ENCODE data around the gene FAF1.

The FAF1 gene

GRCh38 chr1:50523548-50523947 is 436.5 kb downstream of the FAF1 start:
- in situ Hi-C loops (cut with MboI; ENCODE audit: low sequenced_read_pairs), result no loop called here

DNA sequence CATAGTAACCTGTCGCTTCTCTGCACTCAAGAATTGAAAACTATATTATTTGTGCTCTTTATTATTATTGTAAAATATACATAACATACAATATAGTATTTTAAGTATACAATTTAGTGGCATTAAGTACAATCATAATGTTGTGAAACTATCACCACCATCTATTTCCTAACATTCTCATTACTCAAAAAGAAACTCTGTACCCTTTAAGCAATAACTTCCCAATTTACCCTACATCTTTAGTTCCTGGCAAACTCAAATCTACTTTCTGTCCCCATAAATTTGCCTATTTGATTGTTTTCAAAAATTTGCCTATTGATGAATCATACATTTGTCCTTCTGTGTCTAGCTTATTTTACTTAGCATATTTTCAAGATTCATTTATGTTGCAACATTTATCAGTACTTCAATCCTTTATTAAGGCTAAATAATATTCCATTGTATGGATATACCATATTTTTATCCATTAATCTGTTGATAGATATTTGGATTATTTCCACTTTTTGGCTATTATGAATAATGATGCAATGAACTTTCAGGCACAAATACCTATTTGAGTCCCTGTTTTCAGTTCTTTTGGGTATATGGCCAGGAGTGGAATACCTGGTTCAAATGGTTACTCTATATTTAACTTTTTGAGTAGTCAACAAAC is 437.2 kb downstream of the FAF1 start:
- in situ Hi-C loops (cut with MboI; ENCODE audit: low sequenced_read_pairs), result no loop called here

GRCh38 chr1:50521703-50522102 is 438.4 kb downstream of the FAF1 start:
- in situ Hi-C loops (cut with MboI; ENCODE audit: low sequenced_read_pairs), result no loop called here

DNA sequence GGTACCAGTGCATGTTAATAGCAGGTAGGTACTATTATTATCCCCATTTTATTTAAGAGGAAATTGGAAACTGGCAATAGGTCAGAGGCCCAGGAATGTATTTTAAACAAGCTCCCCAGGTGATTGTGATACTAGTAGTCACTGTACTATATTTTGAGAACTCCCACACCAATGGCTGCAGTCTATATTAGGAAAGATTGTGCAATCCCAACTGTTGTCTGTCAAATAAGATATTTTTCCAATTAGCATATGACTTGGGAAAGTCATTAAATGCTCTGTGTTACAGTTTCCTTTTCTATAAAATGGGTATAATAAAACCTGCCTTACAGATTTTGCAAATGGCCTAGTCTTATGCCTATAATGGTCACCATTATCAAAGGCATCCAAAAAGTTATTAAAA is 442.6 kb downstream of the FAF1 start:
- in situ Hi-C loops (cut with MboI; ENCODE audit: low sequenced_read_pairs), result no loop called here

DNA sequence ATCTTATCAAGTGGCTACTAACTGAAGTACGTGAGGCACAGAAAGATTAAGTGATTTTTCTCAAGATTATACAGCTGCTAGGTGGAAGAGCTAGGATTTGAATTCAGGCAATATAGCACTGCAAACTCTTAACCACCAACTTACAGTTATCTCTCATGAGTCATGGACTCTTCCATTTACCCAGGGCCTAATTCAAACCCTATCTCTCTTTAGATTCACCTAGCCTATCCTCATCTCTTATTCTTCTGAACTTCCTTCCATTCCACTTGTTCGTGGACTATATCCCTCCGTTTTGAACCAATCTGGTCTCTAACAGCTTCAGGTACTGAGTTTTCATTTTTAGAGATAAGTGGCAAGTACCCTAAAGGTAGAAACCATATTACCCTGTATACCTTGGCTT is 444.0 kb downstream of the FAF1 start:
- in situ Hi-C loops (cut with MboI; ENCODE audit: low sequenced_read_pairs), result no loop called here

DNA sequence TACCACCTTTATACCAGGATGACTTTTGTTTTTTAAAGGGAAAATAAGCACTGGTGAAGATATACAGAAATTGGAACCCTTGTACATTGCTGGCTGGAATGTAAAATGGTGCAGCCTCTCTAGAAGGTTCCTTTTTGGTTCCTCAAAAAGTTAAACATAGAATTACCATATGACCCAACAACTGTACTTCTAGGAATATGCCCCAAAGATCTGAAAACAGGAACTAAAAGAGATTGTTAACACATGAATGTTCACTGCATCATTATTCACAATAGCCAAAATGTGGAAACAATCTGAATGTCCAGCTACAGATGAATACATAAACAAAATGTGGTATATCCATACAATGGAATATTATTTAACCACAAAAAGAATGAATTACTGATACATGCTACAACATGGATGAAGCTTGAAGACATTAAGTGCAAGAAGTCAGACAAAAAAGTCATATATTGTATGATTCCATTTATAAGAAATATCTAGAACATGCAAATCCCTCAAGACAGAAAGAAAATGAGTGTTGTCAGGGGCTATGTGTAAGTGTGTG is 452.0 kb downstream of the FAF1 start:
- in situ Hi-C loops (cut with MboI; ENCODE audit: low sequenced_read_pairs), result no loop called here

GRCh38 chr1:50505427-50505826 is 454.6 kb downstream of the FAF1 start:
- in situ Hi-C loops (cut with MboI; ENCODE audit: low sequenced_read_pairs), result no loop called here

DNA sequence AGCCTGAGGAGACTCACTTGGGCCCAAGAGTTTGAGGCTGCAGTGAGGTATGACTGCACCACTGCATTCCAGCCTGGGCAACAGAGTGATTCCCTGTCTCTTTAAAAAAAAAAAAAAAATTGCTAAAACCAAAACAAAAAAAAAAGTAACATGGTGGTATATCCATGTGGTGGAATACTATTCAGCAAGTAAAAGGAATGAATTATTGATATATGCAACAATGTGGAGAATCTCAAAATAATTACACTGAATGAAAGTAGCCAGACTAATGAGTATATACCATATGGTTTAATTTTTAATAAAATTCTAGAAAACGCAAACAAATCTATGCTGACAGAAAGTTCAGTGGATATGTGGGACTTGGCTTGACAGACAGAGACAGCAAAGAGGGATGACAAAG is 456.6 kb downstream of the FAF1 start:
- in situ Hi-C loops (cut with MboI; ENCODE audit: low sequenced_read_pairs), result no loop called here

DNA sequence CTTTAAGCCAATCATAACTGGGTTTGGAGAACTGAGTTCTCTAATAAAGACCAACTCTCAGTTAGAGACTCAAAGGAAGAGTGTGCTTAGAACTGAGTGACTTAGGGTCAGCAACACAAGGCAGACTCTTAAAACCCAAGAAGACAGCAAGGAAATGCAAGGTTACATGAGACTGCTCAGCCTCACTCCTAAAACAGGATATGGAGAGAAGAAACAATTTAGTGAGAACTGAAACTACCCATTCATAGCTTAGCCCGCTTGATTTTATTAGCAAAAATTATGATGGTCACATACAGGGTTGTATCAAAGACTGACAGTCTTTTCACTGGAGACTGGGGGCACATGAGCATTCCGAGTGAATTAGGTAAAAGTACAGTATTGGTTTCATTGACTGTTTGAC is 457.9 kb downstream of the FAF1 start:
- in situ Hi-C loops (cut with MboI; ENCODE audit: low sequenced_read_pairs), result no loop called here

DNA sequence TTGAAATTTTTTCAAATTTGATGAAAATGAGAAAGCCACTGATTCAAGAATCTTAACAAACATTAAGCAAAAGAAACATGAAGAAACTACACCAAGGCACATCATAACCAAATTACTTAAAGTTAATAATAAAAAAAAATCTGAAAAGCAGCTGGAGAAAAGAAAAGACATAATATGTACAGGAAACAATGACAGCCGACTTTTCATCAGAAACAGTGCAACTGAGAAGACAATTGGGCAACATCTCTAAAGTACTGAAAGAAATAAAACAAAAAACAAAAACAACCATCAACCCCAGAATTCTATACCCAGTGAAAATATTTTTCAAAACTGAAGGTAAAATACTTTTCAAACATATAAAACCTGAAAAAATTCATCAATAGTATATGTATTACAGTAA is 463.1 kb downstream of the FAF1 start:
- in situ Hi-C loops (cut with MboI; ENCODE audit: low sequenced_read_pairs), result no loop called here

DNA sequence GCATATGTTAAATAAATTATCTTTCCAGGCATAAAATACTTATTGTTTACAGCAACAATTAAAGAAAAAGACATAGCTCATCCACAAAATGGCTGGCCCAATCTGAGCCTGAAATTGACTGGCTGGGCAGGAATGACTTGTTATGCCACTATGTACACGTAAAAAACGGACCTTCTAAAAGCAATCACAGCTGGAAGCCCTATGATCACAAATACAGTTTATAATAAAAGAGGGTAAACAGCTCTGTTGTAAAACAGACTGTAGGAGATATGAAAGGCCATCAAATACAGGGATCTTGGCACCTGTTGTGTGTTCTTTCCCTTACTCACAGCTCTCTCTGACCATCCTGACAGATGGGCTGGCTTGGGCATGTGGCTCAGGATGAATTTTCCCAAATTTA is 466.4 kb downstream of the FAF1 start:
- in situ Hi-C loops (cut with MboI; ENCODE audit: low sequenced_read_pairs), result no loop called here

GRCh38 chr1:50492142-50492541 is 467.9 kb downstream of the FAF1 start:
- in situ Hi-C loops (cut with MboI; ENCODE audit: low sequenced_read_pairs), result no loop called here

GRCh38 chr1:50491142-50491541 is 468.9 kb downstream of the FAF1 start:
- in situ Hi-C loops (cut with MboI; ENCODE audit: low sequenced_read_pairs), result no loop called here

- in situ Hi-C loops (cut with MboI; ENCODE audit: low sequenced_read_pairs), result no loop called here
Measured at GRCh38 chr1:50490640-50491039, 469.4 kb downstream of the FAF1 start.

DNA sequence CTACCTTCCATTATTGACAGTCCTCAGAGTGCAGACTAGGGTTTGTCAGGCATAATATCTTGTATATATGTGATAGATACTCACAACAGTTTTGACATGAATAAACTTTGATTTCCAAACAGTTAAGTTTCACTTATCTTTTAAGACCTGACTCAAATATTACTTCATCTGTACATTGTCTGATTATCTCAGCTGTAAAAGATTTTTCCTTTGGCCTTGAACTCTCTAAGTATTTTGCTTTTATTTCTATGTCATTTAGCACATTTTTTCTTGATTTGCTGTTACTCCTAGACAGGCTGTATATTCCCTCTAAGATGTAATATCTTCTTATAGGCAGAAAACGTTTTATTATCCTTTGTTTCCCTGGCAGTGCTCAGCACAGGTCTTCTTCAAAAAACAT is 471.2 kb downstream of the FAF1 start:
- in situ Hi-C loops (cut with MboI; ENCODE audit: low sequenced_read_pairs), result no loop called here

DNA sequence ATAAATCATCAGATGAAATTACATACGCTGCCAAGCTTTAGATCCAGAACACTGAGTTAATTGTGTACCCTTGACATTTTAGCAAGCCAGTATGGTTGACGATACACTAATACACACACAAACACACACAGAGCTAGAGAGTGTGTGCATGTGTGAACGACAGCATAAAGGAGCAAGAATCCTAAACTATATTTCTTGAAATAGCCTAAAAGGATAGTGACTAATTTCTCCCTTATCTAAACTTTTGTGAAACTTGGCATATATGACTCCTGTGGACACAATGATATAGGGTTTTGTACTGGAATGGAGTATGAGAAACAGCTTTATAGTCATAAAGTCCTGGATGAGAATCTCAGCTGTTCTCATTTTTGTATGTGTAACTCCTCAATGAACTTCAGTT is 471.7 kb downstream of the FAF1 start:
- in situ Hi-C loops (cut with MboI; ENCODE audit: low sequenced_read_pairs), result no loop called here

DNA sequence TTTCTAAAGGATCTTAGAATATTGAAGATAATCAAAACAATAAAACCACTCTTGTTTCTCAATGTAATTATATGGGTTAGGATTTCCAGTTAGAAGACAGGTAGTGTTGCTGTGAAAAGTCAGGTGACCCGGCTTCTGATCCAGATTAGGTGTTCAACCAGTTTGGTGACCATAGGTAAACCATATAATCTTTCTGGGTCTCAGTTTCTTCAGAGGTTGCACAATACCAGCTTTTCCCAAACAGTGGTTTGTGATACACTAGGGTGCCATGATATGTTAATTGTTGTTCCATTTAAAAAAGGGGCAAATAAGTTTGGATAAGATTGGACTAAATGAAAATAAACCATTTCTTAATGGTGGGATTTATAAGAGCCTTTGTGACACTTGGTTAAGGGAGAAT is 472.3 kb downstream of the FAF1 start:
- in situ Hi-C loops (cut with MboI; ENCODE audit: low sequenced_read_pairs), result no loop called here

- in situ Hi-C loops (cut with MboI; ENCODE audit: low sequenced_read_pairs), result no loop called here
Measured at GRCh38 chr1:50481142-50481736, 478.8 kb downstream of the FAF1 start.

- in situ Hi-C loops (cut with MboI; ENCODE audit: low sequenced_read_pairs), result no loop called here
Measured at GRCh38 chr1:50476800-50477199, 483.3 kb downstream of the FAF1 start.

DNA sequence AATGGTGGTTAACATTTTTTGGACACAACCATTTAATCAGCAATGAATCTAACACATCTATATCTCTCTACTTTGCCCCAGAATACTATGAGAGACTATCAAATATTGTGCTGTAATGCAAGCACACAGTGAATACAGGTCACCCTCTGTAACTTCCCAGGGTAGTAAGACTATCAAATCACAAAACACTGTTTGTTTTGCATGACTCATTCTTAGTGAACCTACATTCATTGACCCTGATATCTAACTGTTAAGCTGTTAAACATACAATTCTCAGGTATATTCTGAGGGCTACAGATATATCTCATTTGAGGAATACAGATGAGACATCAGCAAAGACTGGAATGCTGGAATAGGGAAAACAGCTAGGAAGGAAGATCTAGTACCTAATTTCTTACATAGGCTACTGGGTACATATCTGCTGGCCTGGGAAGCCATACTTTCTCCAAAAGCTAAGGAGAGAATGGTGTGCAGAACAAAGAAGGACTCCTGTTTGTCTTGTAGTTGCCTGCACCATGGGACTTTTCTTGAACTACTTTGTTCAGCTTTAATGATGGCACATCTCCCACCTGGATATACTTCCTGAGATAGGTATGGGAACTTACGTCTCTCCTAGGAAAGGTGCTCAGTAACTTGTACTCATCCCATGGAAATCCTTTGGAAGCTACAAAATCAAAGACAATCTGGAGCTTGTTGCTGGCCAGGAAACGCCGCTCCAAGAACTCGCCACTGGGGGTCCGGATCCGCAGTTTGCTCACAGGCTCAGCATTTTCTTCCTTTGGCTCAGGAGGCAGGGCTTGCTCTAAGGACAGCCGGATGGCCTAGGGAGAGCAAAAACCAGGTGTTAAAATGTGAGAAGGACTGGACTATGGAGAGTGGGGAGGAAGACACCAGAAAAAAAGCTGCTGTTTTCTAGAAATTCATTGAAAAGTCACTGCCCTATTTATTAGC is 484.9 kb downstream of the FAF1 start:
- in situ Hi-C loops (cut with MboI; ENCODE audit: low sequenced_read_pairs), result no loop called here

GRCh38 chr1:50473513-50473912 is 486.6 kb downstream of the FAF1 start:
- in situ Hi-C loops (cut with MboI; ENCODE audit: low sequenced_read_pairs), result no loop called here

DNA sequence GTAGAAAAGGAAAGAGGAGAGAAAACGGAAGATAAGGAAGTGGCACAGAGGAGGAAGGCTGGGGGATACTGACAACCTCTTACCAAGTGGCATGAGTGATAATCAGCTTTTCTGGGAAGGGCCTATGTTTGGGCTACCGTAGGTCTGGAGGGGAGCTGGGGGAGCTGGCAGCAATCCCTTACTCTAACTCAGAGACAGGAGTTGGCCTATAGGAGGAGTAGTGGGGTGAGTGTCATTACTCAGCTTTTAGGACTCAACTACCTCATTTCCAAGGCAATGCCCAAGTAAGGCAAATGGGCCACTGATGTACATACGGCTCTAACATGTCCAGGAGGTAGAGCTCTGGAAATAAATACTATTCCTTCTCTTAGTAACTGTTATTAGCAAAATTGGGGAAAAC is 488.1 kb downstream of the FAF1 start:
- in situ Hi-C loops (cut with MboI; ENCODE audit: low sequenced_read_pairs), result no loop called here

Measured in HL-60/S4 treated with phorbol 12-myristate 13-acetate at 8.2 ng/mL for 4 days and 3 days (cell line).